HG02943 (cell line): ENCODE measurements around the gene ARHGAP12.

Source experiments
- ATAC-seq: cut with Tn5 transposase; IDR thresholded peaks from one replicate; pipeline ENCODE4 v1.9.1; 2021; ENCODE audit warnings: mild to moderate bottlenecking, low read depth, moderate library complexity; ENCODE audit not compliant: unreplicated experiment

ARHGAP12 gene

GRCh38 chr10:31830887-31831286 lies 97.7 kb downstream of the ARHGAP12 start:
- ATAC-seq: no peak

GRCh38 chr10:31829776-31830175 lies 98.9 kb downstream of the ARHGAP12 start:
- no peak for ATAC-seq

- no peak for ATAC-seq
Observed at GRCh38 chr10:31823358-31823757, 105.3 kb downstream of the ARHGAP12 start.

- ATAC-seq: no peak
Observed at GRCh38 chr10:31822616-31823318, 105.9 kb downstream of the ARHGAP12 start.

- no peak for ATAC-seq
Observed at GRCh38 chr10:31822150-31822549, 106.5 kb downstream of the ARHGAP12 start.

- ATAC-seq: no peak
Observed at GRCh38 chr10:31820778-31821369, 107.8 kb downstream of the ARHGAP12 start.

GRCh38 chr10:31820096-31820495 lies 108.5 kb downstream of the ARHGAP12 start:
- no peak for ATAC-seq

- ATAC-seq: no peak
Observed at GRCh38 chr10:31819391-31819820, 109.2 kb downstream of the ARHGAP12 start.

- no peak for ATAC-seq
Observed at GRCh38 chr10:31816318-31816717, 112.3 kb downstream of the ARHGAP12 start.

- no peak for ATAC-seq
Observed at GRCh38 chr10:31808258-31809218, 120.1 kb downstream of the ARHGAP12 start.

GRCh38 chr10:31804352-31804810 lies 124.2 kb downstream of the ARHGAP12 start:
- ATAC-seq: no peak

GRCh38 chr10:31803606-31804351 lies 124.9 kb downstream of the ARHGAP12 start:
- ATAC-seq: no peak

GRCh38 chr10:31799181-31799580 lies 129.4 kb downstream of the ARHGAP12 start:
- ATAC-seq: no peak

GRCh38 chr10:31792745-31793144 lies 135.9 kb downstream of the ARHGAP12 start:
- no peak for ATAC-seq

GRCh38 chr10:31789555-31789954 lies 139.1 kb downstream of the ARHGAP12 start:
- no peak for ATAC-seq

GRCh38 chr10:31782701-31783100 lies 145.9 kb downstream of the ARHGAP12 start:
- no peak for ATAC-seq

GRCh38 chr10:31780717-31781116 lies 147.9 kb downstream of the ARHGAP12 start:
- no peak for ATAC-seq

- ATAC-seq: no peak
Observed at GRCh38 chr10:31778627-31779026, 150.0 kb downstream of the ARHGAP12 start.

- no peak for ATAC-seq
Observed at GRCh38 chr10:31776159-31776558, 152.5 kb downstream of the ARHGAP12 start.

GRCh38 chr10:31774928-31775650 lies 153.5 kb downstream of the ARHGAP12 start:
- ATAC-seq: no peak
